HL-60 (cell line): ENCODE measurements around the gene FOXL3.

Experiments used
- DNase-seq, 2 experiments: peaks; one replicate each; pipeline ENCODE4 v3.0.0-alpha.2; 2010 to 2020; ENCODE audit warnings: low read depth in 1 of 2, low spot score in 1 of 2
- H3K27ac ChIP-seq: fragments of 250-450 bp; sonication (Bioruptor Pico); replicated peaks from 2 replicates; pipeline ENCODE4 v1.5.1; 2020; ENCODE audit warnings: mild to moderate bottlenecking, moderate library complexity
- H3K27me3 ChIP-seq: fragments of 250-450 bp; sonication (Bioruptor Pico); 2 replicates; pipeline ENCODE4 v1.5.1; 2021; ENCODE audit warnings: mild to moderate bottlenecking, moderate library complexity; ENCODE audit not compliant: insufficient read depth, poor library complexity, severe bottlenecking
- H3K4me3 ChIP-seq: replicated peaks from 2 replicates; pipeline ENCODE4 v1.5.1; 2011; ENCODE audit warnings: mild to moderate bottlenecking, control low read depth, low read length; ENCODE audit not compliant: insufficient read depth
- CTCF ChIP-seq: IDR thresholded peaks from one replicate; pipeline ENCODE4 v1.5.1; 2011; ENCODE audit warnings: low read length, control low read depth, inconsistent platforms; ENCODE audit not compliant: insufficient read depth
- GABPA ChIP-seq: IDR thresholded peaks from 2 replicates; pipeline ENCODE4 v1.6.1; 2012; ENCODE audit warnings: low read depth
- POLR2AphosphoS5 ChIP-seq: IDR thresholded peaks from 2 replicates; pipeline ENCODE4 v1.6.1; 2012; ENCODE audit warnings: low read depth
- REST ChIP-seq: IDR thresholded peaks from 2 replicates; pipeline ENCODE4 v1.6.1; 2012; ENCODE audit warnings: low read depth; ENCODE audit not compliant: insufficient replicate concordance
- SPI1 ChIP-seq: IDR thresholded peaks from 2 replicates; pipeline ENCODE4 v1.6.1; 2012; ENCODE audit warnings: low read depth, mild to moderate bottlenecking, borderline replicate concordance

Gene FOXL3

DNA sequence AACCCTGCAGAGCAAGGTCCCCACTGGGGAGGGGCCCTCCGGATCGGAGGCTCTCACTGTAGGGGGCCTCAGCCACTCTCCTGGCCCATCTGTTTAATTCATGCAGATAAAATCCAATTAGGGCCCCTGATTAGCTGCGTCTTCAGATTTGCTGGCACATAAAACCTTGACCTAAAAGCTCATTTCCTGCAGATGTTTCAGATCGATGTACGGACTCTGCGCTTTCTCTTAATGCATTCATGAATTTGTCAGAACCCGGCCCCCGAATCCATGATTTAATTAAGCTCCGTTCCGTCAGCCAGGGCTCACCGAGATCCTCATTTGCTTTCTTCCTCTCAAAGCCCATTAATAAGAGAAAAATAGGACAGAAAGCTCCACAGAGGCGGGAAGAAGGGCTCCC is 40.0 kb upstream of the FOXL3 start:
- H3K4me3 ChIP-seq: no peak overlapping the region
- H3K27ac ChIP-seq: no peak overlapping the region
- TF ChIP-seq SPI1 (no peak), GABPA (no peak), REST (no peak), CTCF (no peak), POLR2AphosphoS5 (no peak)
- H3K27me3 ChIP-seq: no peaks in the 10 kb centered on the region
- DNase-seq: no peak

DNA sequence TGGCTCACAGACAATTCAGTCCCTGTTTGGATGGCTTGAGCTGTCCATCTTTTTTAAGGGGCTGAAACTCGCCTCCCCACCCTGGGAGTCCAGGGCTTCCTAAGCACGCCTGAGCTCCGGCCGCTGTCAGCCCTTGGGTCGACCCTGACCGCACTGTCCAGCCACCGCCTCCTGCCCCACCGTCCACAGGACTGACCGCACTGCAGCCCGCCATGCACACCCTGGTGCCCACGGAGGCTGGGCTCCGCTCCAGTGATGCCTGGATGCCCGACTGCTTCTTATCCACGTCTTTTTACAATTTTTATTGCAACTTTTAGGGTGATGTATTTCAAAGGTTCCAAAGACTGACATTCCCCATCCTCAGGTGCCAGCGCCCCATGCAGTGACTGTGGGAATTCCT is 39.4 kb upstream of the FOXL3 start:
- DNase-seq: no peak
- no peak for TF ChIP-seq GABPA
- TF ChIP-seq CTCF: no peak
- H3K27me3 ChIP-seq: no peaks in the 10 kb centered on the region
- no peak overlapping the region for H3K4me3 ChIP-seq
- H3K27ac ChIP-seq: no peak overlapping the region

GRCh38 chr7:251005-251404 is 39.0 kb upstream of the FOXL3 start:
- Histone ChIP-seq H3K4me3 (no peak overlapping the region), H3K27me3 (no peaks in the 10 kb centered on the region), H3K27ac (no peak overlapping the region)
- DNase-seq: no peak
- TF ChIP-seq GABPA: no peak
- TF ChIP-seq CTCF: no peak
- no peak for TF ChIP-seq SPI1
- no peak for TF ChIP-seq POLR2AphosphoS5
- no peak for TF ChIP-seq REST

GRCh38 chr7:251446-252175 is 38.4 kb upstream of the FOXL3 start:
- no peak overlapping the region for H3K4me3 ChIP-seq
- no peak overlapping the region for H3K27ac ChIP-seq
- TF ChIP-seq GABPA: no peak
- no peak for TF ChIP-seq CTCF
- TF ChIP-seq POLR2AphosphoS5: no peak
- TF ChIP-seq SPI1: no peak
- TF ChIP-seq REST: no peak
- no peaks in the 10 kb centered on the region for H3K27me3 ChIP-seq
- DNase-seq: no peak
